Measurements from ENCODE around the gene TMEM178A. TPM values are rescaled to one million over a fixed set of nuclear protein-coding genes. Genes with fewer than 3 reads are reported as not detected.

The TMEM178A gene
- polyA plus RNA-seq, 1 donor = 7.3 TPM

DNA sequence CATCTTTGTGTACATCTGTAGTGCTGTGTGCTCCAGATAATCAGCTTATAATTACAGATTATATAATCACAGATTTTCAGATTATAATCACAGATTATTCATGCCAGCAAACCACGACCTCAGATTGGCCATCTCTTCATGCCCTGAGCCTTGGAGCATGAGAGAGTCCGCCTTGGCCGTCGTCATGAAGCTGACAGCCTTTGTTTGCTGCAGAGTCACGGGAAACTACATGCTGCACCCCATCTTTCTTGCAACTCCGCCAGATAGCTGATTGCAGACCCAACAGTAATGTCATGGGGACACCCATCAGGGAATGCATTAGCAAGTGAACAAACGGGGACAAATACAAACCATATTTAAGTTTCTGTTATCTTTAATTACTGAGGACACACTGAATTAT, 7.3 kb downstream of the TMEM178A start:
- no peaks in the 10 kb centered on the region for H3K4me1 ChIP-seq (ENCODE audit: control insufficient read depth, insufficient read depth, low read length)
- H3K36me3 ChIP-seq (ENCODE audit: control insufficient read depth, insufficient read depth, low read length) = no peaks in the 10 kb centered on the region
- no peak for DNase-seq
- H3K27ac ChIP-seq (ENCODE audit: low read length) = no peak overlapping the region
- no peaks in the 10 kb centered on the region for H3K9me3 ChIP-seq (ENCODE audit: control insufficient read depth, low read depth, low read length)
- WGBS (ENCODE audit: insufficient coverage, low lambda C conversion rate) = no CpG with 5 or more reads among the region's 7 CpGs
- H3K4me3 ChIP-seq (ENCODE audit: low read length) = no peak overlapping the region
- H3K27me3 ChIP-seq (ENCODE audit: control insufficient read depth, insufficient read depth, low read length) = peaks cover 16% of the 10 kb centered on the region

DNA sequence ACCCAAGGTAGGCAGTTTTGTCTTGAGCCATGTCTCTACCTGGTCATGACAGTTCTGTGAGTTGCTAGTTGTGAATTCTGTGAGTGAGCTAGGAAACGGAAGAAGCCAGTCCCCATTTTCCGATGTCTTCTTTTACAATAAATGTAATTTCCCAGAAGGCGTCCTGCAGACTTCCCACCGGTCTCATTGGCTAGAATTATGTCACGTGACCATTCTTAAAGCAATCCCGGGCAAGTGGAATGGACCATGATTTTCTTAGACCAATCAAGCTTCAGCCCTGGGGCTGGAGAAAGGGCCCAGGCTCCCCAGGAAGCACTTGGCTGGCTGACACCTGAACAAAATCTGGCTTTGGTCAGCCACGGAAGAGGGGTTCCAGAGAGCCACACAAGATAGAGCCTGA, 10.6 kb downstream of the TMEM178A start:
- Histone ChIP-seq H3K36me3 (ENCODE audit: control insufficient read depth, insufficient read depth, low read length) (no peaks in the 10 kb centered on the region), H3K4me3 (ENCODE audit: low read length) (no peak overlapping the region), H3K4me1 (ENCODE audit: control insufficient read depth, insufficient read depth, low read length) (no peaks in the 10 kb centered on the region), H3K9me3 (ENCODE audit: control insufficient read depth, low read depth, low read length) (no peaks in the 10 kb centered on the region), H3K27ac (ENCODE audit: low read length) (no peak overlapping the region), H3K27me3 (ENCODE audit: control insufficient read depth, insufficient read depth, low read length) (no peaks in the 10 kb centered on the region)
- DNase-seq = no peak
- WGBS (ENCODE audit: insufficient coverage, low lambda C conversion rate) = 100% methylated on average over 1 of the region's 7 CpGs

DNA sequence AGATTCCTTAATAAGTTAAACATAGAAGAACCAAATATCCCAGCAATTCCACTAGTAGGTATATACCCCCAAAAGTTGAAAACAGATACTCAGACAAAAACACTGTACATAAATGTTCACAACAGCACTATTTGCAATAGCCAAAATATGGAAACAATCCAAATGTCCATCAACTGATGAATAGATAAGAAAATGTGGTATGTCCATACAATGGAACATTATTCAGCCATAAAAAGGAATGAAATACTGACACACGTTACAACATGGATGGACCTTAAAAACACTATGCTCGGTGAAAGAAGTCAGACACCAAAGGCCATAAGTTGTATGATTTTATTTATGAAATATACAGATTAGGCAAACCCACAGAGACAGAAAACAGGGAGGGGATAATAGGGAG, 12.5 kb downstream of the TMEM178A start:
- H3K36me3 ChIP-seq (ENCODE audit: control insufficient read depth, insufficient read depth, low read length) = no peaks in the 10 kb centered on the region
- no peak overlapping the region for H3K27ac ChIP-seq (ENCODE audit: low read length)
- H3K27me3 ChIP-seq (ENCODE audit: control insufficient read depth, insufficient read depth, low read length) = no peaks in the 10 kb centered on the region
- H3K4me3 ChIP-seq (ENCODE audit: low read length) = no peak overlapping the region
- whole genome bisulfite sequencing (ENCODE audit: insufficient coverage, low lambda C conversion rate) = 100% methylated on average over 1 of the region's 2 CpGs
- H3K9me3 ChIP-seq (ENCODE audit: control insufficient read depth, low read depth, low read length) = no peaks in the 10 kb centered on the region
- DNase-seq = no peak
- no peaks in the 10 kb centered on the region for H3K4me1 ChIP-seq (ENCODE audit: control insufficient read depth, insufficient read depth, low read length)

DNA sequence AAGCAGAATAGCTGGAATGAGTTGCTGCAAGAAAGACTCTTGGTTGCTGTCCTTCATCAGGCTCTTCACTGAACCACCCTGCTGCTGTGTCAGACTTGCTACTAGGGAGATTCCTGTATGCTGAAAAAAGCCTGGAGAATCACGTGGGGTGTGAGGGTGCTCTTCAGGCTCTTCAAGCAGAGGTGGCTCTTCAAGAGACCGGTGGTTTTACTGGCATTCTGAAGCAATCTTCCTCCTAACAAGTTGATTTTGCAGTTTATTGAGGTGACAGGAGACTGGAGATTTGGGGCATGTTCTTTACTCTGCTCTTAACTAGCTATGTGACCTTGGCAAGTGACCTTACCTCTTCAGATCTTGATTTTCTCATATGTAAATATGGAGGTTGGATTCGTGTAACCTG, 14.1 kb downstream of the TMEM178A start:
- Histone ChIP-seq H3K27me3 (ENCODE audit: control insufficient read depth, insufficient read depth, low read length) (no peaks in the 10 kb centered on the region), H3K27ac (ENCODE audit: low read length) (no peak overlapping the region), H3K36me3 (ENCODE audit: control insufficient read depth, insufficient read depth, low read length) (no peaks in the 10 kb centered on the region), H3K9me3 (ENCODE audit: control insufficient read depth, low read depth, low read length) (no peaks in the 10 kb centered on the region), H3K4me1 (ENCODE audit: control insufficient read depth, insufficient read depth, low read length) (no peaks in the 10 kb centered on the region), H3K4me3 (ENCODE audit: low read length) (no peak overlapping the region)
- 20% methylated on average over 1 of the region's 3 CpGs for WGBS (ENCODE audit: insufficient coverage, low lambda C conversion rate)
- no peak for DNase-seq

DNA sequence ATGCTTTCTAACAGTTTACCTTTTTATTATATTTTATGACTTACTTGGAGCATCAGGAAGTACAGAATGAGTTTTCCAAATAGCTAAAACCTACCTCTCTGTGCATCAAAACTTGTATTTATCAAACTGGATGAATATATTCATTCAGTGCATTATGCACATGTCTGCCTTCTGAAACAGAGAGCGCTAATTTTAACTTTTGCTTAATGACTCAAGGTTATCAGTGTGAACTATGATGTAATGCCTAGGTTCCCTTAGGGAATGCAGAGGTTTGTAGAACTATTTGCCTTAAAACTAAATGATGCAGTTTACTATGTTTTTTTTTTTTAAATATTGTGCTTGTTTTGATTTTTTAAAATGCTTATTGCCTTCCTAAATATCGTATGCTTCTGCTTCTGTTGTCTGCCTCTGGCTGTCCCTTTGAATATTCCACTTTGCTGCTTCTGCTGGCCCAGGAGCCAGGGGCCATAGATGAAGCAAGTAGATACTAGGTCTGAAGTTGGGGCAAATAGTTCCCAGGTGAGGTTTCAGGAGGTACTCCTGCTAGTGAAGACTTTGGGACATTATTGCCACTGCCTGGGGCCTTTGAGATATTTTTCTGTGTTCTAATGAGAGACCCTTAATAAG, 16.5 kb downstream of the TMEM178A start:
- H3K36me3 ChIP-seq (ENCODE audit: control insufficient read depth, insufficient read depth, low read length) = no peaks in the 10 kb centered on the region
- no peak overlapping the region for H3K27ac ChIP-seq (ENCODE audit: low read length)
- H3K4me1 ChIP-seq (ENCODE audit: control insufficient read depth, insufficient read depth, low read length) = no peaks in the 10 kb centered on the region
- WGBS (ENCODE audit: insufficient coverage, low lambda C conversion rate) = 82% methylated on average over 2 of the region's 2 CpGs
- DNase-seq = no peak
- H3K27me3 ChIP-seq (ENCODE audit: control insufficient read depth, insufficient read depth, low read length) = no peaks in the 10 kb centered on the region
- H3K9me3 ChIP-seq (ENCODE audit: control insufficient read depth, low read depth, low read length) = no peaks in the 10 kb centered on the region
- no peak overlapping the region for H3K4me3 ChIP-seq (ENCODE audit: low read length)

DNA sequence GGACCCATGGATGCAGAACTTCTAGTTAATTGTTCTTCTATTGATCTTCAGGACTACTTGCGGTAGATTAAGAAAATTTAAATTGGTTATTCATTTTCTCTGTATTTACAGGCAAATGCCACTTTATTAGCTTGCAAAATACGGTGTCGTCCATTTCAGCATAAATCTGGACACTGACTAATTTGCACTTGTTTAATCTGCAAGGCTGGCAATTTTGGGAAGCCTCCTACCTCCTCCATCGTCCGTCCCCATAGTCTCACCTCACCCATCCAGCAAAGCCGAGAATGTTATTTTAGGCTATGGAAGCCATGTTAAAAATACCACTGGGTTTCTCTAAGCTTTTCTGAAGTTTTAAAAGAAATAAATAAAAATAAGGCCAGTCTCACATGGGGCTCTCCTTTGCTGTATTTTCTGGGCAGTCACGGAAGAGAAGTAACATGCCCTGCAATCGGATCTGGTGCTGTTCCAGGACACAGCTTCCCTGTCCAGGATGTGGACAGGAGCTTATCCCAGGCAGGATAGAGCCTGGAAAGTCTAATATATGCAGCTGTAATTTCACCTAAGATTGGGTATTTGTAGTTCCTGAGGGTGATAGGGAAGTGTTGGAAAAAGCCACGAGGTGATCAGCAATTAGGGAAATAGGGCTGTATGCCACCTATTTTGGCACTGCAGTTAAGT, 17.4 kb downstream of the TMEM178A start:
- Histone ChIP-seq H3K4me1 (ENCODE audit: control insufficient read depth, insufficient read depth, low read length) (no peaks in the 10 kb centered on the region), H3K9me3 (ENCODE audit: control insufficient read depth, low read depth, low read length) (no peaks in the 10 kb centered on the region), H3K27ac (ENCODE audit: low read length) (no peak overlapping the region), H3K27me3 (ENCODE audit: control insufficient read depth, insufficient read depth, low read length) (no peaks in the 10 kb centered on the region), H3K36me3 (ENCODE audit: control insufficient read depth, insufficient read depth, low read length) (no peaks in the 10 kb centered on the region), H3K4me3 (ENCODE audit: low read length) (no peak overlapping the region)
- no peak for DNase-seq
- WGBS (ENCODE audit: insufficient coverage, low lambda C conversion rate) = no CpG with 5 or more reads among the region's 9 CpGs

DNA sequence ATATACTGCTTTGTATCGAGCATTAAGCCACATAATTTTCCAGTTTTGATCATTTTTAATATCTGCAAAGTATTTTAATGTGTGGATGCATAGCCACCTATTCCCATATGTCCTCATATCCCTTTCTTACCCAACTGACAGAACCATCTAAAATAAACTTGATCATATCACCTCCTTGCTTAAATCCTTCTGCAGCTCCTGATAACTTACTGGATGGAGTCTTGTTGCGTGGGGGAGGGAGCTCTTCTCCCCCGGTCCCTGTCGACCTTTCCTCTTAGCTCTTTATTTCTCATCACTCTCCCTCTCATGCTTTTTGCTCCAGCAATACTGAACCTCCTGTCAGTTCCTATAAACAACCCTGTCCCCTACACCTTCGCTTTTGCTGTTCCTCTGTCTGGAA, 18.7 kb downstream of the TMEM178A start:
- 40% methylated on average over 1 of the region's 5 CpGs for WGBS (ENCODE audit: insufficient coverage, low lambda C conversion rate)

DNA sequence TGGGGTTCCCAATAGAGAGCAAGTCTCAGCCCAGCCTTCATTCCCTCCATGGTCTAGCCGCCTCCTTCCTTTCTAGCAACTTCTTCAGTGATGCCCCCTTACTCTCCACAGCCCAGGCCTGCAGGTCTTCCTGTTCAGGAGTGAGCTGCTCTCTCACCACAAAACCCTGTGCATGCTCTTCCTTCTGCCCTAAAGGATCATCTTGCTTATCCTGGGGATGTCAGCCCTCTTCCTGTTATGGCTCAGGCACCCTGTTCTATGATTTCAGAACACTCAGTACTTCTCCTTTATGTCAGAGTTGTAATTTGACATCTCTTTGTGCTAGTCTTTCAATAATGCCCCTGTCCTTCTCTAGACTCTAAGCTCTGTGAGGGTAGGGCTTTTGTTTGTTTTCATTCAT, 19.4 kb downstream of the TMEM178A start:
- WGBS (ENCODE audit: insufficient coverage, low lambda C conversion rate) = 100% methylated on average over 1 of the region's 1 CpG

More for the DNA sequence above, 18.7 kb downstream of the TMEM178A start:
- Histone ChIP-seq H3K36me3 (ENCODE audit: control insufficient read depth, insufficient read depth, low read length) (no peaks in the 10 kb centered on the region), H3K9me3 (ENCODE audit: control insufficient read depth, low read depth, low read length) (no peaks in the 10 kb centered on the region), H3K4me3 (ENCODE audit: low read length) (no peak overlapping the region), H3K27me3 (ENCODE audit: control insufficient read depth, insufficient read depth, low read length) (no peaks in the 10 kb centered on the region), H3K4me1 (ENCODE audit: control insufficient read depth, insufficient read depth, low read length) (no peaks in the 10 kb centered on the region), H3K27ac (ENCODE audit: low read length) (no peak overlapping the region)
- no peak for DNase-seq

DNA sequence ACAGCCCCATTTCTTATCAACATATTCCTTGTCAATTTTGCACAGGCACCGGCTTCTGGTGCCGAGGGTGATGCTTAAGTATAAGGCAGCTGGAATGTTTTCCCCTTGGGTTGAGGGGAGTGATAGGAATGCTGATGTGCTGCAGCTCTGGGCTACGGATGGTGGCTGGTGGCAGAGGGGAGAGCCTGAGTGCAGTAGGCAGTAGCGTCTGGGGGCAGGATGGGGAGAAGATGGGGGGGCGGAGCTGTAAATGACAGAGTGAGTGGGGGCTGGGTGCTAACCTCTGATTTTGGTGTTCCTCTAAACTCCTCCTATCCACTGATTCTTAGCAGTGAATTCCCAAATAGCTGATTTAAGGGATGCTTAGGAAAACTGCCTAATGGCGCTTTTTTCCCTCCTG, 20.7 kb downstream of the TMEM178A start:
- no peak for DNase-seq
- Histone ChIP-seq H3K27me3 (ENCODE audit: control insufficient read depth, insufficient read depth, low read length) (no peaks in the 10 kb centered on the region), H3K27ac (ENCODE audit: low read length) (no peak overlapping the region), H3K9me3 (ENCODE audit: control insufficient read depth, low read depth, low read length) (no peaks in the 10 kb centered on the region), H3K36me3 (ENCODE audit: control insufficient read depth, insufficient read depth, low read length) (no peaks in the 10 kb centered on the region), H3K4me3 (ENCODE audit: low read length) (no peak overlapping the region), H3K4me1 (ENCODE audit: control insufficient read depth, insufficient read depth, low read length) (no peaks in the 10 kb centered on the region)
- WGBS (ENCODE audit: insufficient coverage, low lambda C conversion rate) = no CpG with 5 or more reads among the region's 6 CpGs

More for the DNA sequence above, 19.4 kb downstream of the TMEM178A start:
- H3K27ac ChIP-seq (ENCODE audit: low read length) = no peak overlapping the region
- H3K4me1 ChIP-seq (ENCODE audit: control insufficient read depth, insufficient read depth, low read length) = no peaks in the 10 kb centered on the region
- no peaks in the 10 kb centered on the region for H3K27me3 ChIP-seq (ENCODE audit: control insufficient read depth, insufficient read depth, low read length)
- H3K36me3 ChIP-seq (ENCODE audit: control insufficient read depth, insufficient read depth, low read length) = no peaks in the 10 kb centered on the region
- no peaks in the 10 kb centered on the region for H3K9me3 ChIP-seq (ENCODE audit: control insufficient read depth, low read depth, low read length)
- H3K4me3 ChIP-seq (ENCODE audit: low read length) = no peak overlapping the region
- no peak for DNase-seq

DNA sequence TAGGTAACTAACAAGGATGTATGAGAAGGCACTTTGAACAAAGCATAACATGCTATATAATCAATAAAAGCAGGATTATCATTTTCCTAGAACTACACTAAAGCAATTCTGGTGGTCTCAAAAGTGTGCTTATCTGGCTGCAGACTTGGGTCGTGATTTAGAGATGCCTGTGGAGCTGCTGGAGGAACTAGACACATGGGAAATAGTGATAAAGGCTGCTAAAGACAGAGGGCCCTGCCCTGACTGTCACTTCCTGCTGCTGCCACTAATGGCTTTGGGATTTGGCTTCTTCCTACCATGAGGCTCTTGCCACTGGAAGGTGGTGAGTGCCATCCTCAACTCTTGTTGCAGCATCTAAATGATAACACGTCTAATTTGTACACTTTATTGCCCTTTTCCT, 22.5 kb downstream of the TMEM178A start:
- Histone ChIP-seq H3K27ac (ENCODE audit: low read length) (no peak overlapping the region), H3K4me3 (ENCODE audit: low read length) (no peak overlapping the region), H3K27me3 (ENCODE audit: control insufficient read depth, insufficient read depth, low read length) (no peaks in the 10 kb centered on the region), H3K4me1 (ENCODE audit: control insufficient read depth, insufficient read depth, low read length) (no peaks in the 10 kb centered on the region), H3K9me3 (ENCODE audit: control insufficient read depth, low read depth, low read length) (no peaks in the 10 kb centered on the region), H3K36me3 (ENCODE audit: control insufficient read depth, insufficient read depth, low read length) (no peaks in the 10 kb centered on the region)
- no peak for DNase-seq
- WGBS (ENCODE audit: insufficient coverage, low lambda C conversion rate) = no CpG with 5 or more reads among the region's 2 CpGs
